ENCODE data around the gene MTA1.

DNA sequence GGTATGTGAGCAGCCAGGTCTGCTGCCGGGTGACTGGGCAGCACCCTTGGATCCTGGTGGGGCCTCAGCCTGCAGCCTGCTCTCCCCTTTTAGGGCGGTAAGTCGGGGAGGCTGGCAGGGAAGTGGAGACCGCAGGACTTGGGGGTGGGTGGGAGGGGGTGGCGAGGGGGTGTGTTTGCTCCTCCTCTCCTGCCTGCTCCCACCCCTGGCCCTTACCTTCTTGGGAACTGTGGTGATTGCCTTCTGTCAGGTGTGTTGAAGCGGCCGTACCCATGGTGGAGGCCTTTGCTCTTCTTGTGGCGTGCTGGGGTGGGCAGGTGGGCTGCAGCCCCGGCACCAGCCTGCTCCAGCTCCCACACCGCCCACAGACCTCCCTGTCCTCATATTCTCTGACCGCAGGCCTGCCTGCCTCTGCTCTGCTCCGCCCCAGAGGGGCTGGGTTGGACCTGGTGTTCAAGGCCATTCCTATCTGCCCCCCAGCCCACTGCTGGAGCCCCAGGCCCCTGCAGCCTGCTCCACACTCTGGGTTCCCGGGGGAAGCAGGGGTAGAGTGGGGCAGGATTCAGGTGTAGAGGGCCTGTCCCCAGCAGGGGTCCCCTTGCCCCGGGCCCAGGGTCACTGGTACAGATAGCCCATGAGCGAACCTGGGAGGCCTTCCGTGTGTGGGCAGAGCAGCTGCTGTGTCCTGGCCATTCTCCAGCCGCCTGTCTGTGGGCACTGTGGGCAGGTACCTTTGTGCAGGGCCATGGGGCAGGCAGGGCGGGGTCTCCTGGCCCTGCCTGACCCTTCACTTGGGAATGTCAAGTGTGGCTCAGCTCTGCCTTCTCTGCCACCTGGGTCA lies 76.6 kb downstream of the MTA1 start:
- TF ChIP-seq, protein P1, sequence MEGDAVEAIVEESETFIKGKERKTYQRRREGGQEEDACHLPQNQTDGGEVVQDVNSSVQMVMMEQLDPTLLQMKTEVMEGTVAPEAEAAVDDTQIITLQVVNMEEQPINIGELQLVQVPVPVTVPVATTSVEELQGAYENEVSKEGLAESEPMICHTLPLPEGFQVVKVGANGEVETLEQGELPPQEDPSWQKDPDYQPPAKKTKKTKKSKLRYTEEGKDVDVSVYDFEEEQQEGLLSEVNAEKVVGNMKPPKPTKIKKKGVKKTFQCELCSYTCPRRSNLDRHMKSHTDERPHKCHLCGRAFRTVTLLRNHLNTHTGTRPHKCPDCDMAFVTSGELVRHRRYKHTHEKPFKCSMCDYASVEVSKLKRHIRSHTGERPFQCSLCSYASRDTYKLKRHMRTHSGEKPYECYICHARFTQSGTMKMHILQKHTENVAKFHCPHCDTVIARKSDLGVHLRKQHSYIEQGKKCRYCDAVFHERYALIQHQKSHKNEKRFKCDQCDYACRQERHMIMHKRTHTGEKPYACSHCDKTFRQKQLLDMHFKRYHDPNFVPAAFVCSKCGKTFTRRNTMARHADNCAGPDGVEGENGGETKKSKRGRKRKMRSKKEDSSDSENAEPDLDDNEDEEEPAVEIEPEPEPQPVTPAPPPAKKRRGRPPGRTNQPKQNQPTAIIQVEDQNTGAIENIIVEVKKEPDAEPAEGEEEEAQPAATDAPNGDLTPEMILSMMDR (conservative IDR thresholded peaks at IDR 0.05 in 1 of 2, IDR thresholded peaks at IDR 0.05 in 1 of 2; ENCODE audit: extremely low read depth in 1 of 2, insufficient read depth in 1 of 2, low read depth in 1 of 2, low read length in 2 of 2): no peak
- no peak for TF ChIP-seq EZH2 (IDR thresholded peaks at IDR 0.05; ENCODE audit: borderline replicate concordance, low read length)
